Astrocyte (in vitro differentiated cells and primary cell): ENCODE results near the gene KCNC4. TPM values are rescaled to one million over a fixed set of nuclear protein-coding genes. Genes with fewer than 3 reads are reported as not detected.

Experiments
- DNase-seq: peaks from one replicate; pipeline ENCODE4 v3.0.0-alpha.2; 2010; ENCODE audit warnings: low read depth
- FAIRE-seq: peaks from 2 replicates; lab custom pipeline; 2011; peaks lifted over from hg19 to GRCh38; lab: Jason Lieb, UNC
- H2AFZ ChIP-seq: 2 replicates; pipeline ENCODE4 v1.6.0; 2012; ENCODE audit warnings: low read depth, low read length, inconsistent platforms
- H3K27ac ChIP-seq: 2 replicates; pipeline ENCODE4 v1.5.1; 2011; ENCODE audit warnings: low read depth, low read length, inconsistent platforms
- H3K27me3 ChIP-seq: 2 replicates; pipeline ENCODE4 v1.6.0; 2011; ENCODE audit warnings: low read length, inconsistent platforms; ENCODE audit not compliant: insufficient read depth
- H3K36me3 ChIP-seq: 2 replicates; pipeline ENCODE4 v1.5.1; 2011; ENCODE audit warnings: low read length, inconsistent platforms; ENCODE audit not compliant: insufficient read depth
- H3K4me1 ChIP-seq: 2 replicates; pipeline ENCODE4 v1.5.1; 2011; ENCODE audit warnings: low read length, inconsistent platforms; ENCODE audit not compliant: insufficient read depth
- H3K4me2 ChIP-seq: 2 replicates; pipeline ENCODE4 v1.6.0; 2012; ENCODE audit warnings: low read length, inconsistent platforms
- H3K4me3 ChIP-seq: 2 replicates; pipeline ENCODE4 v1.5.1; 2011; ENCODE audit warnings: low read depth, mild to moderate bottlenecking, low read length, inconsistent platforms; ENCODE audit not compliant: insufficient read depth
- H3K79me2 ChIP-seq: 2 replicates; pipeline ENCODE4 v1.6.0; 2012; ENCODE audit warnings: mild to moderate bottlenecking, low read length, inconsistent platforms; ENCODE audit not compliant: insufficient read depth
- H3K9ac ChIP-seq: 2 replicates; pipeline ENCODE4 v1.6.0; 2012; ENCODE audit warnings: mild to moderate bottlenecking, low read length, inconsistent platforms
- H3K9me3 ChIP-seq: 2 replicates; pipeline ENCODE4 v1.5.1; 2012; ENCODE audit warnings: low read depth, mild to moderate bottlenecking, low read length, inconsistent platforms; ENCODE audit not compliant: insufficient read depth
- H4K20me1 ChIP-seq: 2 replicates; pipeline ENCODE4 v1.6.0; 2012; ENCODE audit warnings: low read length, inconsistent platforms; ENCODE audit not compliant: insufficient read depth
- H3K27ac Mint-ChIP-seq: one replicate; pipeline ENCODE4 v1.8.0; 2021; ENCODE audit warnings: mild to moderate bottlenecking, mixed read lengths; ENCODE audit not compliant: unreplicated experiment
- H3K27me3 Mint-ChIP-seq: one replicate; pipeline ENCODE4 v1.8.0; 2021; ENCODE audit warnings: low read depth, mixed read lengths; ENCODE audit not compliant: unreplicated experiment
- H3K36me3 Mint-ChIP-seq: one replicate; pipeline ENCODE4 v1.8.0; 2021; ENCODE audit warnings: low read depth, mixed read lengths; ENCODE audit not compliant: unreplicated experiment
- H3K4me1 Mint-ChIP-seq: one replicate; pipeline ENCODE4 v1.8.0; 2021; ENCODE audit warnings: low read depth, mixed read lengths; ENCODE audit not compliant: unreplicated experiment
- H3K4me3 Mint-ChIP-seq: one replicate; pipeline ENCODE4 v1.8.0; 2021; ENCODE audit warnings: mild to moderate bottlenecking, moderate library complexity, mixed read lengths; ENCODE audit not compliant: unreplicated experiment
- H3K9me3 Mint-ChIP-seq: one replicate; pipeline ENCODE4 v1.8.0; 2021; ENCODE audit warnings: mild to moderate bottlenecking, mixed read lengths; ENCODE audit not compliant: unreplicated experiment
- EZH2 ChIP-seq: IDR thresholded peaks from 2 replicates; pipeline ENCODE4 v1.6.1; 2012; ENCODE audit warnings: mild to moderate bottlenecking, low read length, inconsistent platforms; ENCODE audit not compliant: insufficient read depth
- total RNA-seq: library from RNA; stranded (reverse); gene quantifications from 2 replicates; pipeline ENCODE4 v1.2.1, GENCODE V29; 2021
- TF ChIP-seq, protein P1 (sequence below): IDR thresholded peaks from 2 replicates; pipeline ENCODE4 v1.5.1; 2011; ENCODE audit warnings: low read depth, mild to moderate bottlenecking, inconsistent platforms, low read length, moderate library complexity; ENCODE audit not compliant: insufficient read depth

The KCNC4 gene
- total RNA-seq, 1 donor from 2014 or later = 2.6 TPM

DNA sequence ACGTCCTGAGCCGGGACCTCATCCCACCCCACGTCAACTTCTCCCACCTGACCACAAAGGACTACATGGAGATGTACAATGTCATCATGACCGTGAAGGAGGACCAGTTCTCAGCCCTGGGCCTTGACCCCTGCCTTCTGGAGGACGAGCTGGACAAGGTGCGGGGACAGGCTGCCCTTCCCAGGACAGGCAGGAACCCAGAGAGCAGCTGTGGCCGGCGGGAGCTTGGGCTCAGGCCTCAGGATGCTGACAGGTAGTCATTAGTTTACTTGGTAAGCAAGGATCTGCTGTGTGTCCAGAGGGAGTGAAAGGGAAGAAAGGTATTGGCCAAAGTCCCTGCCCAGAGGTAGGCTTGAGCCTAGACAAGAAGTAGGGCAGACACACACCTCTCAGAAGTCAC, 17.6 kb upstream of the KCNC4 start:
- FAIRE-seq = no peak

DNA sequence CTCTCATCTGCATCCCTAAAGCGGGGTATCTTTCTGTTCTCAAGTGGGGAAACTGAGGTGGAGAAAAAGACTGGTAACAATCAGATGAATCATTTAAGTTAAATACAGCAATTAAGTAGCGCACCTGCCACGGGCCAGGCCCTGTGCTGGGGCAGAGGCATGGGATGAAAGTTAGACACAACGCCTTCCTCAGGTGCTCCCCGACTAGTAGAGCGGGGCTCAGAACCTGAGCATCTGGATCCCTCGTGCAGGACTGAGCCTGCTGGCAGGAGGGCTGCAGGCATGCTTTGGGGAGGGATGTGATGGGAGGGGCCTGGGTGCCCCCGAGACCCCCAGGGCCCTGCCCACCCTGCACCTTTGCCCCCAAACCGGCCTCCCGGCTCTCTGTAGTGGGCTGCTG, 14.9 kb upstream of the KCNC4 start:
- Histone ChIP-seq H3K27ac (no peak overlapping the region), H2AFZ (no peak overlapping the region), H3K79me2 (no peaks in the 10 kb centered on the region), H4K20me1 (no peaks in the 10 kb centered on the region), H3K9me3 (no peaks in the 10 kb centered on the region), H3K36me3 (no peaks in the 10 kb centered on the region), H3K4me1 (no peaks in the 10 kb centered on the region), H3K4me3 (no peak overlapping the region), H3K9ac (no peak overlapping the region), H3K4me2 (no peak overlapping the region), H3K27me3 (no peaks in the 10 kb centered on the region)
- Mint-ChIP-seq H3K36me3 (peaks cover 8% of the 10 kb centered on the region), H3K9me3 (peaks cover 1% of the 10 kb centered on the region), H3K4me3 (no peak overlapping the region), H3K4me1 (peaks cover 1% of the 10 kb centered on the region), H3K27me3 (peaks cover 40% of the 10 kb centered on the region), H3K27ac (no peak overlapping the region)
- TF ChIP-seq, protein P1, sequence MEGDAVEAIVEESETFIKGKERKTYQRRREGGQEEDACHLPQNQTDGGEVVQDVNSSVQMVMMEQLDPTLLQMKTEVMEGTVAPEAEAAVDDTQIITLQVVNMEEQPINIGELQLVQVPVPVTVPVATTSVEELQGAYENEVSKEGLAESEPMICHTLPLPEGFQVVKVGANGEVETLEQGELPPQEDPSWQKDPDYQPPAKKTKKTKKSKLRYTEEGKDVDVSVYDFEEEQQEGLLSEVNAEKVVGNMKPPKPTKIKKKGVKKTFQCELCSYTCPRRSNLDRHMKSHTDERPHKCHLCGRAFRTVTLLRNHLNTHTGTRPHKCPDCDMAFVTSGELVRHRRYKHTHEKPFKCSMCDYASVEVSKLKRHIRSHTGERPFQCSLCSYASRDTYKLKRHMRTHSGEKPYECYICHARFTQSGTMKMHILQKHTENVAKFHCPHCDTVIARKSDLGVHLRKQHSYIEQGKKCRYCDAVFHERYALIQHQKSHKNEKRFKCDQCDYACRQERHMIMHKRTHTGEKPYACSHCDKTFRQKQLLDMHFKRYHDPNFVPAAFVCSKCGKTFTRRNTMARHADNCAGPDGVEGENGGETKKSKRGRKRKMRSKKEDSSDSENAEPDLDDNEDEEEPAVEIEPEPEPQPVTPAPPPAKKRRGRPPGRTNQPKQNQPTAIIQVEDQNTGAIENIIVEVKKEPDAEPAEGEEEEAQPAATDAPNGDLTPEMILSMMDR = no peak
- TF ChIP-seq EZH2 = no peak
- no peak for DNase-seq
- no peak for FAIRE-seq

More for the DNA sequence above, 17.6 kb upstream of the KCNC4 start:
- Mint-ChIP-seq H3K4me1 (peaks cover 18% of the 10 kb centered on the region), H3K9me3 (no peaks in the 10 kb centered on the region), H3K36me3 (peaks cover 7% of the 10 kb centered on the region), H3K27ac (no peak overlapping the region), H3K27me3 (peaks cover 37% of the 10 kb centered on the region), H3K4me3 (no peak overlapping the region)
- no peaks in the 10 kb centered on the region for H3K79me2 ChIP-seq
- no peaks in the 10 kb centered on the region for H4K20me1 ChIP-seq
- no peaks in the 10 kb centered on the region for H3K9me3 ChIP-seq
- no peak overlapping the region for H3K4me3 ChIP-seq
- H3K4me2 ChIP-seq = no peak overlapping the region
- no peak overlapping the region for H3K9ac ChIP-seq
- no peak overlapping the region for H2AFZ ChIP-seq
- no peak overlapping the region for H3K27ac ChIP-seq
- H3K4me1 ChIP-seq = peaks cover 2% of the 10 kb centered on the region
- no peaks in the 10 kb centered on the region for H3K36me3 ChIP-seq
- TF ChIP-seq EZH2 = no peak
- TF ChIP-seq, protein P1 = no peak
- no peak for DNase-seq
- no peaks in the 10 kb centered on the region for H3K27me3 ChIP-seq

DNA sequence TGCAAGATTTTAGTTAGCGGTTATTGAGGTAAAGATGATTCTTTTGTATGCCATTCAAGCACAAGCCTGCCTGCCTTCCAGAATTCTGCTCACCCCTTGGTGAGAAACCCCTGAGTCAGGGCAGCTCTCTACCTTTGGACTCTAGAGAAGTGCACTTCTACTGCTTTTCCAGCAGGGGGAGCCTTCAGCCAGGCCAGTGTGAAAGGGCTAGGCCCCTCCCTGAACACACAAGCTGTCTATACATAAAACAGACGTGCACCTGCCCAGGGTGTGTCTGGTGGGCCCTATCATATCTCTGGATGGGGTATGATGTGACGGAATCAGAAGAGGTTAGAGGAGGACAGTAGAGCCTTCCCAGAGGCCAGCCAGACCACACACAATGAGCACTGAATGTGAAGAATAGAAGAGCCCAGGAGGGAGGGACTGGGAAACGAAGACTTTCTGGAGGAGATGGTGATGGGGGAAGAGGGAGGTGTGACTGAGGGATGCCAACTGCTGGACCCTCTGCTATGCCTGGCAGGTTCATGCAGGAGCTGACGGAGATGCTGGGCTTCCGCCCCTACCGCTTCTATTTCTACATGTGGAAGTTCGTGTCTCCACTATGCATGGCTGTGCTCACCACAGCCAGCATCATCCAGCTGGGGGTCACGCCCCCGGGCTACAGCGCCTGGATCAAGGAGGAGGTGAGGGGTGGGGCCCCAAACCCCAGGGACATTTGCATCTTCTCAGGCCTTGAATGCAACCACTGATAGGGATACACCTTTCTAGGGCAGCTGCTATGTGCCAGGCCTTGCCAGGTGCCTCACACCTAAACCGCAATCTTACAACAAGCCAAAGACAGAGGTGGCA, 13.0 kb upstream of the KCNC4 start:
- H3K36me3 Mint-ChIP-seq = peaks cover 8% of the 10 kb centered on the region
- no peak overlapping the region for H2AFZ ChIP-seq
- DNase-seq (no peak), FAIRE-seq (peak; percentile 26)
- TF ChIP-seq, protein P1 = peak; percentile 89
- TF ChIP-seq EZH2 = no peak
- H3K36me3 ChIP-seq = no peaks in the 10 kb centered on the region
- no peaks in the 10 kb centered on the region for H3K27me3 ChIP-seq
- no peak overlapping the region for H3K27ac ChIP-seq
- H3K27me3 Mint-ChIP-seq = peaks cover 35% of the 10 kb centered on the region
- no peak overlapping the region for H3K4me3 Mint-ChIP-seq
- no peaks in the 10 kb centered on the region for H4K20me1 ChIP-seq
- H3K9me3 ChIP-seq = no peaks in the 10 kb centered on the region
- peaks cover 3% of the 10 kb centered on the region for H3K9me3 Mint-ChIP-seq
- no peaks in the 10 kb centered on the region for H3K79me2 ChIP-seq
- H3K4me2 ChIP-seq = no peak overlapping the region
- H3K4me3 ChIP-seq = no peak overlapping the region
- no peak overlapping the region for H3K9ac ChIP-seq
- peaks cover 12% of the 10 kb centered on the region for H3K4me1 Mint-ChIP-seq
- no peak overlapping the region for H3K27ac Mint-ChIP-seq
- peaks cover 5% of the 10 kb centered on the region for H3K4me1 ChIP-seq
